ENCODE results near the gene SORCS2. TPM values are rescaled to one million over a fixed set of nuclear protein-coding genes. Genes with fewer than 3 reads are reported as not detected.

Gene SORCS2
- total and polyA plus RNA-seq, 7 donors = 0.18 to 1.5 (median 0.36) TPM

DNA sequence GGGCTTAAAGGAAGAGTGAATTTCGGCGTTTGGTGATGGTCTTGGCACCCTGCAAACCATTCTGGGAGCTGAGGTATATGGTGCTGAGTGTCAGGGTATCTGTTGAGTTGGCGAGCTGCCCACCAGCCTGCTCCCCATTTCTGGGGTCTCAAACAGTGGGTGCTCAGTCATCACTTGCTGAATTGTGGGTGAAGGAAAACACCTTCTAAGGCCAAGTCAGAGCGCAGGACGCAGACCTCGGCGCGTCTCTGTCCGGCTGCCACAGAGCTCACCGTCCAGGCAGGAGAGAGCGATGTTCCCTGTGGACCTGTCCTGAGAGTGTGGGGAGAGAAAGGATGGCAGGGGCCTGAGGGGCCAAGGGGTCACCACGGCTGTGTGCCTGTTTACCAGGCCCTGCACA, 111.2 kb downstream of the SORCS2 start:
- Histone ChIP-seq H3K4me1 (no peaks in the 10 kb centered on the region), H3K9me3 (no peaks in the 10 kb centered on the region), H3K36me3 (ENCODE audit: insufficient read depth in 1 of 2, low read depth in 1 of 2) (no peaks in the 10 kb centered on the region), H3K4me3 (no peak overlapping the region), H3K27me3 (ENCODE audit: insufficient read depth in 3 of 3, low read length in 2 of 3) (peaks cover 0 to 6% (median 2%) of the 10 kb centered on the region in 3 donors), H3K27ac (no peak overlapping the region)
- intact Hi-C loops (cut with DNase I) = no loop called here
- WGBS, 3 donors = 93 to 95% (median 95%) methylated on average over 12 of the region's 12 CpGs
- TF ChIP-seq, protein P1, sequence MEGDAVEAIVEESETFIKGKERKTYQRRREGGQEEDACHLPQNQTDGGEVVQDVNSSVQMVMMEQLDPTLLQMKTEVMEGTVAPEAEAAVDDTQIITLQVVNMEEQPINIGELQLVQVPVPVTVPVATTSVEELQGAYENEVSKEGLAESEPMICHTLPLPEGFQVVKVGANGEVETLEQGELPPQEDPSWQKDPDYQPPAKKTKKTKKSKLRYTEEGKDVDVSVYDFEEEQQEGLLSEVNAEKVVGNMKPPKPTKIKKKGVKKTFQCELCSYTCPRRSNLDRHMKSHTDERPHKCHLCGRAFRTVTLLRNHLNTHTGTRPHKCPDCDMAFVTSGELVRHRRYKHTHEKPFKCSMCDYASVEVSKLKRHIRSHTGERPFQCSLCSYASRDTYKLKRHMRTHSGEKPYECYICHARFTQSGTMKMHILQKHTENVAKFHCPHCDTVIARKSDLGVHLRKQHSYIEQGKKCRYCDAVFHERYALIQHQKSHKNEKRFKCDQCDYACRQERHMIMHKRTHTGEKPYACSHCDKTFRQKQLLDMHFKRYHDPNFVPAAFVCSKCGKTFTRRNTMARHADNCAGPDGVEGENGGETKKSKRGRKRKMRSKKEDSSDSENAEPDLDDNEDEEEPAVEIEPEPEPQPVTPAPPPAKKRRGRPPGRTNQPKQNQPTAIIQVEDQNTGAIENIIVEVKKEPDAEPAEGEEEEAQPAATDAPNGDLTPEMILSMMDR (IDR thresholded peaks at IDR 0.05) = no peak
- ATAC-seq (no peak), DNase-seq (no peak)

DNA sequence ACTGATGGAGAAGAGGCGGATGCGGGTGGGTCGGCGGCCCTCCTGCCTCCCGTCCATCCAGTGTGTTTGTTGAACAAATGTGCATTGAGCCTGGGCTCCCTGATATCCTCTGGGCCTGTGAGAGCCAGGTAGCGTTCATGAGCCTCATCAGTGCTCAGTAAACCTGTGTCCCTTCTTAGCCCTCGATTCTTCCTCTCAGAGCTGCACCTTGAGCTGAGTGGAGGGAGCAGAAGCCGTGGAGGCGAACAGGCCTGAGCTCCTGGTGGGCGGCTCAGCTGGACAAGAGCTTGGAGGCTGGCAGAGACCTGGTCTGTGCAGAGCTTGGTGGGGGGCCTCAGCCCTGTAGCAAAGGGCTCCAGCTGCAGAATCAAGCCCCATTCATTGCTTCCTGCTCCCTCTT, 112.1 kb downstream of the SORCS2 start:
- no peaks in the 10 kb centered on the region for H3K9me3 ChIP-seq
- H3K36me3 ChIP-seq (ENCODE audit: insufficient read depth in 1 of 2, low read depth in 1 of 2) = no peaks in the 10 kb centered on the region
- no peaks in the 10 kb centered on the region for H3K4me1 ChIP-seq
- no peak for ATAC-seq
- peaks cover 0 to 2% (median 1%) of the 10 kb centered on the region in 3 donors for H3K27me3 ChIP-seq (ENCODE audit: insufficient read depth in 3 of 3, low read length in 2 of 3)
- intact Hi-C loops (cut with DNase I) = no loop called here
- H3K4me3 ChIP-seq = no peak overlapping the region
- TF ChIP-seq, protein P1 (IDR thresholded peaks at IDR 0.05) = no peak
- H3K27ac ChIP-seq = no peak overlapping the region
- no peak for DNase-seq
- WGBS, 3 donors = 88 to 91% (median 89%) methylated on average over 10 of the region's 10 CpGs

DNA sequence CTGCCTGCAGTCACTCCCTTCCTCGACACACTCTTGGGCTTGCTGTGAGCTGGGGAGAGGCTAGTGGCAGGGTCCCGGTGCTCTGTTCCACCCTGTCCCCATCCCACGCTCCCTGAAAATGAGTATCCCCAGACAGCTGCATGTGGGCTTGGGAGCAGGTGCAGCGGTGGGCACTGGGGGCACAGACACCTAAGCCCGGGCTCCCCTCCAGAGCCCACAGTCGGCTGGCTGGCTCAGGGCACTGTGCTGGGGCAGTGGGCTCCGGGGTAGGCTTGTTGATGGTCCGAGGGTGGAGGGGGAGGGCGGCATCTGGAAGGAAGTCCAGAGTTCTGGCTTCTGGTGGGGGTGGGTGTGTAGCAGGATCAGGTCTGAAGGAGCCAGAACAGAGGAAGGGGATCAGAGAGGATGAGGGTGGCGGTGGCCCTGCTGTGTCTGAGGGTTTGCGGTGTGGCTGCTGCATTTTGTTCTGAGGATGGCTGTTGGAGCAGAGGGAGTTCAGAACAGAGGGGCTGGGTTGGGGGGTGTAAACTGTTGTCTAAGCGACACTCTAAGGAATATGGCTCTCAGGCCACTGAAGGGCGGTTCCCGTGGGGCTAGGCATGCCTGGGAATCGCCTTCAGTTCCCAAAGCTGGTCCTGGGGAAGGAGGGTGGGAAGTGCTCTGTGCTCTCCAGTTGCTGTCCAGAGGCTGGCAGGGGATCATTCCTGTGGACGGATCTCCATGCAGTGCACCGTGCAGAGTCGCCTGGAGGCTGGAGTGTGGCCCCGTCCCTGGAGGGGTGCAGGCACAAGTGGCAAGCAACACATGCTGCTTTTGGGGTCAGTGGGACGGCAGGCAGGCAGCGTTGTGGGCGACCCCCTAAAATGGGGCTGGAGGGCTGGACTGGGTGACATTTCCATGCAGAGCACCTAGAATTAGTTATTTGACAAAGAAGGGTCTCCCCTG, 114.0 kb downstream of the SORCS2 start:
- no peak for ATAC-seq
- intact Hi-C loops (cut with DNase I) = no loop called here
- Histone ChIP-seq H3K9me3 (no peaks in the 10 kb centered on the region), H3K27me3 (ENCODE audit: insufficient read depth in 3 of 3, low read length in 2 of 3) (no peaks in the 10 kb centered on the region), H3K4me1 (no peaks in the 10 kb centered on the region), H3K36me3 (ENCODE audit: insufficient read depth in 1 of 2, low read depth in 1 of 2) (no peaks in the 10 kb centered on the region), H3K4me3 (no peak overlapping the region), H3K27ac (no peak overlapping the region)
- TF ChIP-seq, protein P1 (IDR thresholded peaks at IDR 0.05) = no peak
- no peak for DNase-seq
- WGBS, 3 donors = 69 to 82% (median 77%) methylated on average over 22 of the region's 22 CpGs

DNA sequence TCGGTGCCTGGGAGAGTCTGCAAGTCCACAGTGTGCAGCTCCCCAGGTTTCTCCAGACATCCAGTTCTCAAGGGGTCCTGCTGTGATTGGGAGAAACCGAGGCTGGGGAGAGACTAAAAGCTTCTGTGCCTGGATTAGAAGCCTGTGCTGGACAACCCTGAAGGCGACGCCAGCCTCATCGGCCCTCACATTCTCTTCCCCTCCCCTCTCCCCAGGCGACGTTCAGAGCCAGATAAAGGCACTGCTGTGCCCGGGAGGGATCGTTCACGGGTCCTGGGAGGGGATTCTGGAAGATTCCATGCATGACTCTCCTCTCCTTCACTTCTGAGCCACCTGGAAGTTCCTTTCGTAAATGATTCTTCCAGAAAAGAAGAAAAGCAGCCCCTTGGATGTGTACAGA, 114.6 kb downstream of the SORCS2 start:
- TF ChIP-seq, protein P1 (IDR thresholded peaks at IDR 0.05) = no peak
- H3K9me3 ChIP-seq = no peaks in the 10 kb centered on the region
- H3K27me3 ChIP-seq (ENCODE audit: insufficient read depth in 3 of 3, low read length in 2 of 3) = no peaks in the 10 kb centered on the region
- WGBS, 3 donors = 63 to 72% (median 63%) methylated on average over 9 to 11 of the region's 11 CpGs
- peak in 1 of 2 donors; percentile 4 for DNase-seq
- H3K27ac ChIP-seq = no peak overlapping the region
- no peak overlapping the region for H3K4me3 ChIP-seq
- no peaks in the 10 kb centered on the region for H3K36me3 ChIP-seq (ENCODE audit: insufficient read depth in 1 of 2, low read depth in 1 of 2)
- no peak for ATAC-seq
- intact Hi-C loops (cut with DNase I) = no loop called here
- H3K4me1 ChIP-seq = no peaks in the 10 kb centered on the region

Measured in psoas muscle (tissue), 8 donors.